HUES6 (cell line): ENCODE results near the gene PKDCC.
"Not testable (repeated sequence)": the region's sequence is repeated elsewhere in the genome, so short reads cannot be mapped to it uniquely, and the experiment has no call there.

ENCODE experiments used
- H3K27ac ChIP-seq: 2 replicates; pipeline ENCODE4 v1.7.0; 2013; ENCODE audit warnings: low read depth, mild to moderate bottlenecking, low read length, inconsistent platforms
- H3K27me3 ChIP-seq: 2 replicates; pipeline ENCODE4 v1.6.1; 2013; ENCODE audit warnings: low read length; ENCODE audit not compliant: control insufficient read depth, insufficient read depth
- H3K36me3 ChIP-seq: 2 replicates; pipeline ENCODE4 v1.6.1; 2013; ENCODE audit warnings: low read length; ENCODE audit not compliant: control insufficient read depth, insufficient read depth
- H3K4me1 ChIP-seq: 2 replicates; pipeline ENCODE4 v1.6.1; 2013; ENCODE audit warnings: low read length; ENCODE audit not compliant: control insufficient read depth, insufficient read depth
- H3K4me3 ChIP-seq: 2 replicates; pipeline ENCODE4 v1.5.1; 2013; ENCODE audit warnings: low read depth, low read length
- H3K9ac ChIP-seq: one replicate; pipeline ENCODE4 v1.6.1; 2013; ENCODE audit warnings: mild to moderate bottlenecking, low read length
- H3K9me3 ChIP-seq: 2 replicates; pipeline ENCODE4 v1.6.1; 2013; ENCODE audit warnings: low read depth, low read length; ENCODE audit not compliant: control insufficient read depth, insufficient read depth

The PKDCC gene

GRCh38 chr2:42084231-42084671, 36.4 kb downstream of the PKDCC start:
- H3K4me1 ChIP-seq: peaks cover 7% of the 10 kb centered on the region
- H3K27me3 ChIP-seq: 0 out of 2 replicates have a peak, but pooled peaks cover 2% of the 10 kb centered on the region
- no peaks in the 10 kb centered on the region for H3K36me3 ChIP-seq
- no peaks in the 10 kb centered on the region for H3K9me3 ChIP-seq
- no peak overlapping the region for H3K4me3 ChIP-seq
- H3K27ac ChIP-seq: no peak overlapping the region
- H3K9ac ChIP-seq: no peak overlapping the region

GRCh38 chr2:42085070-42085469, 37.2 kb downstream of the PKDCC start:
- H3K27me3 ChIP-seq, H3K4me3 ChIP-seq, H3K9me3 ChIP-seq, H3K27ac ChIP-seq, H3K4me1 ChIP-seq, H3K9ac ChIP-seq, H3K36me3 ChIP-seq: not testable (repeated sequence)

GRCh38 chr2:42085706-42086487, 38.1 kb downstream of the PKDCC start:
- Histone ChIP-seq H3K27me3 (peaks cover 16% of the 10 kb centered on the region), H3K27ac (no peak overlapping the region)

GRCh38 chr2:42086500-42086953, 38.7 kb downstream of the PKDCC start:
- Histone ChIP-seq H3K27me3 (peaks cover 22% of the 10 kb centered on the region), H3K9ac (no peak overlapping the region), H3K27ac (no peak overlapping the region), H3K9me3 (no peaks in the 10 kb centered on the region), H3K36me3 (no peaks in the 10 kb centered on the region), H3K4me1 (peaks cover 8% of the 10 kb centered on the region), H3K4me3 (no peak overlapping the region)

More at GRCh38 chr2:42085706-42086487, 38.1 kb downstream of the PKDCC start:
- no peaks in the 10 kb centered on the region for H3K9me3 ChIP-seq
- no peaks in the 10 kb centered on the region for H3K36me3 ChIP-seq
- peaks cover 7% of the 10 kb centered on the region for H3K4me1 ChIP-seq
- H3K4me3 ChIP-seq: no peak overlapping the region
- H3K9ac ChIP-seq: no peak overlapping the region

GRCh38 chr2:42087137-42087856, 39.5 kb downstream of the PKDCC start:
- no peak overlapping the region for H3K9ac ChIP-seq
- no peaks in the 10 kb centered on the region for H3K9me3 ChIP-seq
- no peak overlapping the region for H3K4me3 ChIP-seq
- no peak overlapping the region for H3K27ac ChIP-seq
- peaks cover 30% of the 10 kb centered on the region for H3K27me3 ChIP-seq
- H3K36me3 ChIP-seq: no peaks in the 10 kb centered on the region
- H3K4me1 ChIP-seq: peaks cover 15% of the 10 kb centered on the region

GRCh38 chr2:42087857-42088195, 40.0 kb downstream of the PKDCC start:
- no peaks in the 10 kb centered on the region for H3K9me3 ChIP-seq
- no peak overlapping the region for H3K9ac ChIP-seq
- H3K27me3 ChIP-seq: peaks cover 33% of the 10 kb centered on the region
- H3K4me3 ChIP-seq: no peak overlapping the region
- H3K4me1 ChIP-seq: peaks cover 21% of the 10 kb centered on the region
- no peak overlapping the region for H3K27ac ChIP-seq
- no peaks in the 10 kb centered on the region for H3K36me3 ChIP-seq

GRCh38 chr2:42089340-42089925, 41.6 kb downstream of the PKDCC start:
- Histone ChIP-seq H3K36me3 (no peaks in the 10 kb centered on the region), H3K4me3 (no peak overlapping the region), H3K9ac (no peak overlapping the region), H3K27ac (no peak overlapping the region), H3K27me3 (peaks cover 44% of the 10 kb centered on the region), H3K9me3 (no peaks in the 10 kb centered on the region), H3K4me1 (peaks cover 22% of the 10 kb centered on the region)

- peaks cover 22% of the 10 kb centered on the region for H3K4me1 ChIP-seq
- peaks cover 45% of the 10 kb centered on the region for H3K27me3 ChIP-seq
- no peaks in the 10 kb centered on the region for H3K9me3 ChIP-seq
- no peak overlapping the region for H3K27ac ChIP-seq
- H3K4me3 ChIP-seq: no peak overlapping the region
- no peaks in the 10 kb centered on the region for H3K36me3 ChIP-seq
- no peak overlapping the region for H3K9ac ChIP-seq
These were observed 42.4 kb downstream of the PKDCC start for GRCh38 chr2:42090216-42090615.

- Histone ChIP-seq H3K4me3 (no peak overlapping the region), H3K9me3 (no peaks in the 10 kb centered on the region), H3K9ac (no peak overlapping the region), H3K27ac (no peak overlapping the region), H3K36me3 (no peaks in the 10 kb centered on the region), H3K27me3 (peaks cover 44% of the 10 kb centered on the region), H3K4me1 (peaks cover 21% of the 10 kb centered on the region)
These were observed 43.9 kb downstream of the PKDCC start for GRCh38 chr2:42091671-42092070.

- no peak overlapping the region for H3K27ac ChIP-seq
- no peaks in the 10 kb centered on the region for H3K9me3 ChIP-seq
- H3K27me3 ChIP-seq: peaks cover 43% of the 10 kb centered on the region
These were observed 44.5 kb downstream of the PKDCC start for GRCh38 chr2:42092084-42092996.

More at GRCh38 chr2:42092084-42092996, 44.5 kb downstream of the PKDCC start:
- Histone ChIP-seq H3K4me1 (peaks cover 15% of the 10 kb centered on the region), H3K36me3 (no peaks in the 10 kb centered on the region), H3K4me3 (no peak overlapping the region), H3K9ac (no peak overlapping the region)
